HEK293 (cell line): ENCODE measurements around the gene EDEM2.

Experiments used
- AEBP2 ChIP-seq: fragments of 450-650 bp; formaldehyde crosslinking; IDR thresholded peaks from 2 replicates; pipeline ENCODE4 v1.5.1; 2016; ENCODE audit warnings: missing biosample characterization, missing genetic modification characterization, borderline replicate concordance
- CTCF ChIP-seq: fragments of 450-650 bp; formaldehyde crosslinking; IDR thresholded peaks from 2 replicates; pipeline ENCODE4 v1.5.1; 2016; ENCODE audit warnings: missing biosample characterization, missing genetic modification characterization
- MEIS1 ChIP-seq: sonication (generic); formaldehyde crosslinking; IDR thresholded peaks from 2 replicates; pipeline ENCODE4 v1.8.1; 2022; ENCODE audit warnings: missing genetic modification reagents, mild to moderate bottlenecking, borderline replicate concordance
- SCRT1 ChIP-seq: fragments of 450-650 bp; formaldehyde crosslinking; IDR thresholded peaks from 2 replicates; pipeline ENCODE4 v1.5.1; 2016; ENCODE audit warnings: missing biosample characterization, missing genetic modification characterization, borderline replicate concordance
- SCRT2 ChIP-seq: fragments of 450-650 bp; formaldehyde crosslinking; IDR thresholded peaks from 2 replicates; pipeline ENCODE4 v1.5.1; 2016; ENCODE audit warnings: missing biosample characterization, missing genetic modification characterization
- TRIM28 ChIP-seq: IDR thresholded peaks from 2 replicates; pipeline ENCODE4 v1.6.1; 2011; ENCODE audit warnings: low read length, control low read depth, borderline replicate concordance
- WT1 ChIP-seq: fragments of 450-650 bp; formaldehyde crosslinking; IDR thresholded peaks from 2 replicates; pipeline ENCODE4 v1.5.1; 2016; ENCODE audit warnings: missing biosample characterization, missing genetic modification characterization
- ZBTB20 ChIP-seq: fragments of 450-650 bp; formaldehyde crosslinking; IDR thresholded peaks from 2 replicates; pipeline ENCODE4 v1.5.1; 2016; ENCODE audit warnings: missing biosample characterization, missing genetic modification characterization
- ZNF148 ChIP-seq: fragments of 450-650 bp; formaldehyde crosslinking; IDR thresholded peaks from 2 replicates; pipeline ENCODE4 v1.5.0; 2017; ENCODE audit warnings: missing biosample characterization, missing genetic modification characterization, borderline replicate concordance
- ZNF169 ChIP-seq: fragments of 450-650 bp; formaldehyde crosslinking; IDR thresholded peaks from 2 replicates; pipeline ENCODE4 v1.5.1; 2016; ENCODE audit warnings: missing biosample characterization, missing genetic modification characterization
- ZNF184 ChIP-seq: fragments of 450-650 bp; IDR thresholded peaks from 2 replicates; pipeline ENCODE4 v1.5.1; 2018; ENCODE audit warnings: missing biosample characterization, mild to moderate bottlenecking, missing genetic modification characterization
- ZNF19 ChIP-seq: fragments of 450-650 bp; formaldehyde crosslinking; IDR thresholded peaks from 2 replicates; pipeline ENCODE4; 2016; ENCODE audit warnings: missing biosample characterization, missing genetic modification characterization, low read depth
- ZNF223 ChIP-seq: fragments of 450-650 bp; formaldehyde crosslinking; IDR thresholded peaks from 2 replicates; pipeline ENCODE4 v1.5.1; 2016; ENCODE audit warnings: missing biosample characterization, missing genetic modification characterization
- ZNF302 ChIP-seq: fragments of 450-650 bp; formaldehyde crosslinking; IDR thresholded peaks from 2 replicates; pipeline ENCODE4 v1.5.1; 2016; ENCODE audit warnings: missing biosample characterization, missing genetic modification characterization, low read depth
- ZNF324 ChIP-seq: fragments of 450-650 bp; formaldehyde crosslinking; IDR thresholded peaks from 2 replicates; pipeline ENCODE4 v1.5.1; 2016; ENCODE audit warnings: missing biosample characterization, missing genetic modification characterization
- ZNF391 ChIP-seq: fragments of 450-650 bp; formaldehyde crosslinking; IDR thresholded peaks from 2 replicates; pipeline ENCODE4 v1.5.1; 2016; ENCODE audit warnings: low read depth, missing biosample characterization, missing genetic modification characterization, borderline replicate concordance
- ZNF398 ChIP-seq: fragments of 450-650 bp; formaldehyde crosslinking; IDR thresholded peaks from 2 replicates; pipeline ENCODE4 v1.5.1; 2017; ENCODE audit warnings: missing biosample characterization, missing genetic modification characterization
- ZNF48 ChIP-seq: fragments of 450-650 bp; formaldehyde crosslinking; IDR thresholded peaks from 2 replicates; pipeline ENCODE4 v1.5.1; 2016; ENCODE audit warnings: missing biosample characterization, missing genetic modification characterization
- ZNF501 ChIP-seq: fragments of 450-650 bp; formaldehyde crosslinking; IDR thresholded peaks from 2 replicates; pipeline ENCODE4 v1.5.1; 2016; ENCODE audit warnings: missing biosample characterization, missing genetic modification characterization
- ZNF529 ChIP-seq: fragments of 450-650 bp; formaldehyde crosslinking; IDR thresholded peaks from 2 replicates; pipeline ENCODE4 v1.5.1; 2017; ENCODE audit warnings: missing genetic modification characterization, missing biosample characterization; ENCODE audit not compliant: insufficient replicate concordance
- ZNF549 ChIP-seq: fragments of 450-650 bp; IDR thresholded peaks from 2 replicates; pipeline ENCODE4 v1.5.1; 2018; ENCODE audit warnings: missing biosample characterization, missing genetic modification characterization, mild to moderate bottlenecking, inconsistent platforms, moderate library complexity
- ZNF571 ChIP-seq: fragments of 450-650 bp; formaldehyde crosslinking; IDR thresholded peaks from 2 replicates; pipeline ENCODE4 v1.5.0; 2017; ENCODE audit warnings: missing biosample characterization, missing genetic modification characterization
- ZNF585B ChIP-seq: fragments of 450-650 bp; formaldehyde crosslinking; IDR thresholded peaks from 2 replicates; pipeline ENCODE4 v1.5.1; 2016; ENCODE audit warnings: missing biosample characterization, missing genetic modification characterization
- ZNF654 ChIP-seq: fragments of 450-650 bp; formaldehyde crosslinking; IDR thresholded peaks from 2 replicates; pipeline ENCODE4 v1.5.1; 2016; ENCODE audit warnings: low read depth, missing biosample characterization, missing genetic modification characterization
- ZNF670 ChIP-seq: fragments of 450-650 bp; formaldehyde crosslinking; IDR thresholded peaks from 2 replicates; pipeline ENCODE4 v1.5.1; 2016; ENCODE audit warnings: missing biosample characterization, missing genetic modification characterization, low read depth
- ZNF677 ChIP-seq: fragments of 450-650 bp; IDR thresholded peaks from 2 replicates; pipeline ENCODE4 v1.5.0; 2018; ENCODE audit warnings: missing biosample characterization, mild to moderate bottlenecking, missing genetic modification characterization, moderate library complexity
- ZNF792 ChIP-seq: fragments of 450-650 bp; formaldehyde crosslinking; IDR thresholded peaks from 2 replicates; pipeline ENCODE4 v1.5.1; 2016; ENCODE audit warnings: missing biosample characterization, missing genetic modification characterization
- ZNF843 ChIP-seq: fragments of 450-650 bp; formaldehyde crosslinking; IDR thresholded peaks from 2 replicates; pipeline ENCODE4 v1.5.1; 2016; ENCODE audit warnings: missing biosample characterization, missing genetic modification characterization
- TF ChIP-seq, protein P1 (sequence below): fragments of 450-650 bp; formaldehyde crosslinking; IDR thresholded peaks from 2 replicates; pipeline ENCODE4 v1.5.1; 2017; ENCODE audit warnings: missing biosample characterization, missing genetic modification characterization
- TF ChIP-seq, protein P2 (sequence below): fragments of 450-650 bp; formaldehyde crosslinking; IDR thresholded peaks from 2 replicates; pipeline ENCODE4 v1.5.1; 2017; ENCODE audit warnings: missing biosample characterization, missing genetic modification characterization

The EDEM2 gene

DNA sequence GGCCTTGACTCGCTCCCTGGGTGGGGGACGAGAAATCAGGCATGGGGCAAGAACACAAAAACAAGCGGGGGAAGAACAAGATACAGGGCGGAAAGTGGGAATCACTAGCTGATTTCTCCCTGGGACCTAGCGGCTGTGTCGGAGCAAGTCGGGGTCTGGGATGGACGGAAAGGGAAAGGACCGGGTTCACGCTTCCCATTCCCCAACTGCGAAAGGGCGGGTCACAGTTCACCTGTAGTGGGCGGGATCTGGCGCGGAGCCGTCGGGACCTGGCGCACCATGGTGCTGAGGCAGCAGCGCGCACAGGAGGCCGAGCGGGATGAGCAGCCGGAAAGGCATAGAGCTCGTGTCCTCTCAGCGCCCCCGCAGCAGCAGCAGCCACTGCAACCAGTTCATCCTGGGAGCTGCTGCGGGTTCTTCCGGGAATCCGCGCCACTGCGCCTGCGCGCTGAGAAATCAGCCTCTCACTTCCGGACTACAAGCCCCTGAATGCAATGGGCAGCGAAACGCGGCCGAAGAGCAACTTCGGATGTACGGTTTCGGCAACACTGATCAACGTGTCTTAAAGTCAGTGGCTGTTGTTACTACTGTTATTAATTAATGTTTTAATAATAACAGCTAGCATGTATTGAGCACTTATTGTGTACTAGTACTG, at the start of gene EDEM2 (continued):
- TF ChIP-seq SCRT2 (tag by site-specific recombination): peak; percentile 68; the same call in 1 of the 2 replicates
- TF ChIP-seq ZNF677 (tag by site-specific recombination): no peak
- no peak for TF ChIP-seq TRIM28
- no peak for TF ChIP-seq ZNF48 (tag by site-specific recombination)
- TF ChIP-seq ZNF501 (tag by site-specific recombination): no peak
- TF ChIP-seq ZNF585B (tag by site-specific recombination): no peak
- no peak for TF ChIP-seq MEIS1 (CRISPR knock-in tag)
- TF ChIP-seq ZNF654 (tag by site-specific recombination): no peak
- no peak for TF ChIP-seq SCRT1 (tag by site-specific recombination)
- TF ChIP-seq ZNF398 (tag by site-specific recombination): no peak
- TF ChIP-seq ZNF391 (tag by site-specific recombination): peak; percentile 23; the same call in 1 of the 2 replicates
- TF ChIP-seq, protein P1, sequence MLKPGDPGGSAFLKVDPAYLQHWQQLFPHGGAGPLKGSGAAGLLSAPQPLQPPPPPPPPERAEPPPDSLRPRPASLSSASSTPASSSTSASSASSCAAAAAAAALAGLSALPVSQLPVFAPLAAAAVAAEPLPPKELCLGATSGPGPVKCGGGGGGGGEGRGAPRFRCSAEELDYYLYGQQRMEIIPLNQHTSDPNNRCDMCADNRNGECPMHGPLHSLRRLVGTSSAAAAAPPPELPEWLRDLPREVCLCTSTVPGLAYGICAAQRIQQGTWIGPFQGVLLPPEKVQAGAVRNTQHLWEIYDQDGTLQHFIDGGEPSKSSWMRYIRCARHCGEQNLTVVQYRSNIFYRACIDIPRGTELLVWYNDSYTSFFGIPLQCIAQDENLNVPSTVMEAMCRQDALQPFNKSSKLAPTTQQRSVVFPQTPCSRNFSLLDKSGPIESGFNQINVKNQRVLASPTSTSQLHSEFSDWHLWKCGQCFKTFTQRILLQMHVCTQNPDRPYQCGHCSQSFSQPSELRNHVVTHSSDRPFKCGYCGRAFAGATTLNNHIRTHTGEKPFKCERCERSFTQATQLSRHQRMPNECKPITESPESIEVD (tag by site-specific recombination): no peak
- no peak for TF ChIP-seq ZNF529 (tag by site-specific recombination)
- no peak for TF ChIP-seq WT1 (tag by site-specific recombination)
- TF ChIP-seq ZNF792 (tag by site-specific recombination): no peak
- no peak for TF ChIP-seq ZNF571 (tag by site-specific recombination)
- TF ChIP-seq ZNF148 (tag by site-specific recombination): 0 out of 2 replicates have a peak, but pooled peaks have one; percentile 44
- no peak for TF ChIP-seq ZNF302 (tag by site-specific recombination)
- TF ChIP-seq ZNF184 (tag by site-specific recombination): no peak
- no peak for TF ChIP-seq ZNF670 (tag by site-specific recombination)
- TF ChIP-seq ZNF223: no peak
- TF ChIP-seq ZNF549 (tag by site-specific recombination): no peak
- TF ChIP-seq ZNF169: no peak
- no peak for TF ChIP-seq AEBP2 (tag by site-specific recombination)
- 0 out of 2 replicates have a peak, but pooled peaks have one; percentile 17 for TF ChIP-seq ZNF324 (tag by site-specific recombination)
- no peak for TF ChIP-seq ZNF19 (tag by site-specific recombination)
- TF ChIP-seq, protein P2, sequence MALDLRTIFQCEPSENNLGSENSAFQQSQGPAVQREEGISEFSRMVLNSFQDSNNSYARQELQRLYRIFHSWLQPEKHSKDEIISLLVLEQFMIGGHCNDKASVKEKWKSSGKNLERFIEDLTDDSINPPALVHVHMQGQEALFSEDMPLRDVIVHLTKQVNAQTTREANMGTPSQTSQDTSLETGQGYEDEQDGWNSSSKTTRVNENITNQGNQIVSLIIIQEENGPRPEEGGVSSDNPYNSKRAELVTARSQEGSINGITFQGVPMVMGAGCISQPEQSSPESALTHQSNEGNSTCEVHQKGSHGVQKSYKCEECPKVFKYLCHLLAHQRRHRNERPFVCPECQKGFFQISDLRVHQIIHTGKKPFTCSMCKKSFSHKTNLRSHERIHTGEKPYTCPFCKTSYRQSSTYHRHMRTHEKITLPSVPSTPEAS (tag by site-specific recombination): no peak
- TF ChIP-seq CTCF (tag by site-specific recombination): peak; percentile 80
- TF ChIP-seq ZBTB20: peak; percentile 90
- no peak for TF ChIP-seq ZNF843 (tag by site-specific recombination)
